Activated CD8-positive, alpha-beta T cell treated with anti-CD3 and anti-CD28 coated beads for 36 hours (primary cell): ENCODE data around the gene ABCC9. TPM values are rescaled to one million over a fixed set of nuclear protein-coding genes. Genes with fewer than 3 reads are reported as not detected.

ENCODE experiments used
- ATAC-seq: fragments of 200-7000 bp; cut with Tn5 transposase; one replicate; pipeline ENCODE4 v1.10.0; 2021; ENCODE audit warnings: mild to moderate bottlenecking, moderate library complexity
- CTCF ChIA-PET: fragments of 350-600 bp; sonication (Branson Sonifier 250); formaldehyde crosslinking; loops from one replicate; lab custom pipeline; 2021; ENCODE audit warnings: antibody characterized with exemption; lab: Charles Lee
- POLR2A ChIA-PET: fragments of 350-600 bp; sonication (Branson Sonifier 250); formaldehyde crosslinking; loops from one replicate; lab custom pipeline; 2021; ENCODE audit warnings: antibody characterized with exemption; lab: Charles Lee
- DNase-seq: peaks from one replicate; pipeline ENCODE4 v3.0.0-alpha.2; 2020
- H3K27ac Mint-ChIP-seq: one replicate; pipeline ENCODE4 v1.8.0; 2021; ENCODE audit warnings: mild to moderate bottlenecking, mixed read lengths
- H3K27me3 Mint-ChIP-seq: one replicate; pipeline ENCODE4 v1.8.0; 2021; ENCODE audit warnings: mixed read lengths
- H3K36me3 Mint-ChIP-seq: one replicate; pipeline ENCODE4 v1.8.0; 2021; ENCODE audit warnings: low read depth, mixed read lengths
- H3K4me1 Mint-ChIP-seq: one replicate; pipeline ENCODE4 v1.8.0; 2021; ENCODE audit warnings: low read depth, mixed read lengths
- H3K4me3 Mint-ChIP-seq: one replicate; pipeline ENCODE4 v1.8.0; 2021; ENCODE audit warnings: mild to moderate bottlenecking, moderate library complexity, mixed read lengths
- H3K9me3 Mint-ChIP-seq: one replicate; pipeline ENCODE4 v1.8.0; 2021; ENCODE audit warnings: mixed read lengths
- intact Hi-C: fragments of 100-400 bp; cut with micrococcal nuclease; formaldehyde crosslinking; loops from one replicate; pipeline ENCODE4 v1.10.0; 2022
- total RNA-seq, 2 experiments: library from RNA; stranded (reverse); gene quantifications; one replicate each; pipeline ENCODE4 v1.2.3, GENCODE V29; 2021
- TF ChIP-seq, protein P1 (sequence below): fragments of 200-600 bp; IDR thresholded peaks from one replicate; pipeline ENCODE4 v1.8.0; 2022; ENCODE audit warnings: antibody characterized with exemption, mild to moderate bottlenecking

ABCC9 gene
- total RNA-seq, 2 experiments from 2014 or later, result not detected

DNA sequence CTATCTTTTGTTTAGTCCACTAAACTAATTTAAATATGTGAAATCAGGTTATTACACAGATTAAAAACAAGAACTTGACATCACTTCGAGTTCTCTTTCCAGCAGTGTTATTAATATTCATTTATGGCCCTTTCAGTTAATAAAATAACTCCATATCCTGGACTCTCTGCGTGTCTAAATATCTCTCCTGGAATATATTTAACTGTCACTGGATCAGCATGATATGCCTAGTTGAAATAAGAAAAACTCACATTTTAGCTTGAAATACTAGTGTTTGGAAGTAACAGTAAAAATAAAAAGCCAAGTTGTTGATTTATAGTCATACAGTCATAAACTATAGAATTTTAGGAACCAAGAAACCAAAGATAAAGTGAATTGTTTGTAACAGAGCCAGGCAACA lies 45.6 kb downstream of the ABCC9 start:
- Mint-ChIP-seq H3K36me3 (no peaks in the 10 kb centered on the region), H3K27me3 (peaks cover 2% of the 10 kb centered on the region), H3K4me3 (no peak overlapping the region), H3K4me1 (no peaks in the 10 kb centered on the region), H3K9me3 (peaks cover 3% of the 10 kb centered on the region), H3K27ac (no peak overlapping the region)
- no peak for ATAC-seq
- POLR2A ChIA-PET, result no interaction called here
- TF ChIP-seq, protein P1, sequence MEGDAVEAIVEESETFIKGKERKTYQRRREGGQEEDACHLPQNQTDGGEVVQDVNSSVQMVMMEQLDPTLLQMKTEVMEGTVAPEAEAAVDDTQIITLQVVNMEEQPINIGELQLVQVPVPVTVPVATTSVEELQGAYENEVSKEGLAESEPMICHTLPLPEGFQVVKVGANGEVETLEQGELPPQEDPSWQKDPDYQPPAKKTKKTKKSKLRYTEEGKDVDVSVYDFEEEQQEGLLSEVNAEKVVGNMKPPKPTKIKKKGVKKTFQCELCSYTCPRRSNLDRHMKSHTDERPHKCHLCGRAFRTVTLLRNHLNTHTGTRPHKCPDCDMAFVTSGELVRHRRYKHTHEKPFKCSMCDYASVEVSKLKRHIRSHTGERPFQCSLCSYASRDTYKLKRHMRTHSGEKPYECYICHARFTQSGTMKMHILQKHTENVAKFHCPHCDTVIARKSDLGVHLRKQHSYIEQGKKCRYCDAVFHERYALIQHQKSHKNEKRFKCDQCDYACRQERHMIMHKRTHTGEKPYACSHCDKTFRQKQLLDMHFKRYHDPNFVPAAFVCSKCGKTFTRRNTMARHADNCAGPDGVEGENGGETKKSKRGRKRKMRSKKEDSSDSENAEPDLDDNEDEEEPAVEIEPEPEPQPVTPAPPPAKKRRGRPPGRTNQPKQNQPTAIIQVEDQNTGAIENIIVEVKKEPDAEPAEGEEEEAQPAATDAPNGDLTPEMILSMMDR, result no peak
- DNase-seq, result no peak
- CTCF ChIA-PET, result no interaction called here
- intact Hi-C loops, result no loop called here

DNA sequence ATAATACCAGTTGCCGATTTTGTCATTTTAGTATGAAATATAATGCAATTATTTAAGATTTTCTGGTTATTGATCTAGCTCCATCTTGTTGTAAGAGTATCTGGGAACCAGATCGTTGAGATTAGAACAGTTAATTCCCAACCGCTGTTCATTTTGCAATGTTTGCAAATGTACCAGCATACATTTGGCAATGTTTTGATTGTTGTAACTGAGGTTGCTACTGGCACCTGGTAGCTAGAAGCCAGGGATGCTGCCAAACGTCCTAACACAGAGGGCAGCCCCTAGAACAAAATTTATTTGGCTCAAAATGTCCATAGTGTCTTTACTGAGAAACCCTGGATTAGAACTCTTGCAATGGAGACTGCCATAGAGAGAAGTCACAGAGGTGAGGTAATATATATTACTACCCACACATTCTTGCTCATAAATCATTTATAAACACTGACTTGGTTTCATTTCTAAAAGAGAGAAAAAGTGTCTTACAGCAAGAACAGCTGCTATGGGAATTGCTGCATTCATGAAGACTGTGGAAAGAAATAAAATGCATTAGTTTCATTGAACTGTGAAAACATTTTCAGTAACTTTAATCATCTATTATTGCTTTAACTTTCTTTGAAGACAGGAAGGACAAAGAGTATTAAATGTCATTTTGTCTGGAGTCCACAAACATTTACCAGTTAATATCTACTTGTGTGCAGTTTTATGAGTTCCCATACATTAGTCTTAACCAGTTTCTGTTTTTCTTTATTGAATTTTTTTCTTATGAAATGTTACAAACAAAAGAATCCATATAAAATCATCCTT lies 46.2 kb downstream of the ABCC9 start:
- peaks cover 4% of the 10 kb centered on the region for H3K27me3 Mint-ChIP-seq
- ChIA-PET CTCF (no interaction called here), POLR2A (no interaction called here)
- intact Hi-C loops, result no loop called here
- no peaks in the 10 kb centered on the region for H3K4me1 Mint-ChIP-seq
- TF ChIP-seq, protein P1, result no peak
- H3K36me3 Mint-ChIP-seq, result no peaks in the 10 kb centered on the region
- peaks cover 3% of the 10 kb centered on the region for H3K9me3 Mint-ChIP-seq
- DNase-seq (no peak), ATAC-seq (no peak)
- H3K4me3 Mint-ChIP-seq, result no peak overlapping the region
- no peak overlapping the region for H3K27ac Mint-ChIP-seq

GRCh38 chr12:21893924-21894323 lies 47.3 kb downstream of the ABCC9 start:
- H3K27ac Mint-ChIP-seq, result no peak overlapping the region
- H3K4me3 Mint-ChIP-seq, result no peak overlapping the region

GRCh38 chr12:21892341-21892740 lies 48.9 kb downstream of the ABCC9 start:
- POLR2A ChIA-PET, result no interaction called here
- Mint-ChIP-seq H3K36me3 (no peaks in the 10 kb centered on the region), H3K4me1 (no peaks in the 10 kb centered on the region), H3K9me3 (peaks cover 3% of the 10 kb centered on the region), H3K4me3 (no peak overlapping the region), H3K27ac (no peak overlapping the region), H3K27me3 (peaks cover 4% of the 10 kb centered on the region)
- intact Hi-C loops, result no loop called here
- ATAC-seq (no peak), DNase-seq (no peak)
- CTCF ChIA-PET, result no interaction called here
- TF ChIP-seq, protein P1, result no peak

More at GRCh38 chr12:21893924-21894323, 47.3 kb downstream of the ABCC9 start:
- H3K4me1 Mint-ChIP-seq, result no peaks in the 10 kb centered on the region
- H3K9me3 Mint-ChIP-seq, result peaks cover 3% of the 10 kb centered on the region
- peaks cover 4% of the 10 kb centered on the region for H3K27me3 Mint-ChIP-seq
- CTCF ChIA-PET, result no interaction called here
- no peaks in the 10 kb centered on the region for H3K36me3 Mint-ChIP-seq
- TF ChIP-seq, protein P1, result no peak
- DNase-seq (no peak), ATAC-seq (no peak)
- POLR2A ChIA-PET, result no interaction called here
- intact Hi-C loops, result no loop called here

- Mint-ChIP-seq H3K27ac (no peak overlapping the region), H3K4me3 (no peak overlapping the region), H3K4me1 (no peaks in the 10 kb centered on the region), H3K36me3 (no peaks in the 10 kb centered on the region), H3K9me3 (peaks cover 3% of the 10 kb centered on the region), H3K27me3 (peaks cover 4% of the 10 kb centered on the region)
- TF ChIP-seq, protein P1, result no peak
- ATAC-seq (no peak), DNase-seq (no peak)
- CTCF ChIA-PET, result no interaction called here
- POLR2A ChIA-PET, result no interaction called here
- intact Hi-C loops, result no loop called here
Measured at GRCh38 chr12:21891751-21892217, 49.4 kb downstream of the ABCC9 start.
